ENCODE measurements around the gene RCBTB2. TPM values are rescaled to one million over a fixed set of nuclear protein-coding genes. Genes with fewer than 3 reads are reported as not detected.

Gene RCBTB2
- total and polyA plus RNA-seq, 10 donors = 6.7 to 19.6 (median 14.8) TPM

DNA sequence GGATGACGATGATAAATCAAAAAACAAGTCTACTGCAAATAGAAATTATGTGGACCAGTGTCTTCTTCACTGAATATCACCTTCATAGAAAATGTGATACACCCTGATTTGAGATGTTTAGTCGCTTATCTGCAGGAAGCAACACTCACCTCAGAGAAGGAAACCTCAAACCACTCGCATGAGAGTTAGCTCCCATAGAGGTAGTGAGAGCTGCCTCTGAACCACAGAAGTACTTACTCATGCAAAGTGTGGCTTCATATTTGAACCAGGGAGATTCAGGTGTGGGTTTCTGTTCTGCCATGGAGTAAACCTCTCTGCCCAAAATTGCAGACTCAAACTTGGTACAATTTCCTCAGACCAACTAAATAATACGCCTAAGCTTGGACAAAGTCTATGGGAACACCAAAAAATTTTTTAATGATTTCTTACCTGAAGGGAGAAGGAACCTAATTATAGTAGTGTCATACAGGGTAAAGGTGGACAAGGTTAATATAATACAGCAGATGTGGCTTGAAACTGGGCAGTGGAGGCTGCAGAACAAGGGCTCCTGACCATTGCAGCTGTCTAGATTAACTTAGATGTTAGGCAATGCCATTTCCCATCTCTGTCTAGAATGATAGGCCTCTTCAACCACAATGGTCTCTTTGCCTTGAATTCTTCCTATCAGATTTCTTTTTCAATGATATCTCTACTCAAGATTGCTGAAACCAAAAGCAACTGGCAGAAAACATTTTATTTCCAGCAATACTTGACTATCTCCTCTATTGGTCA lies 29.6 kb upstream of the RCBTB2 start:
- WGBS, 5 donors = 19 to 42% (median 23%) methylated on average over 4 of the region's 4 CpGs
- Histone ChIP-seq H3K4me1 (peaks cover 25 to 60% (median 48%) of the 10 kb centered on the region in 6 donors), H3K9me3 (peaks cover 0 to 5% (median 0%) of the 10 kb centered on the region in 8 donors), H3K27me3 (replicated peaks in 1 of 7) (peaks cover 0 to 83% (median 6%) of the 10 kb centered on the region in 7 donors), H3K27ac (peak overlapping the region in 7 of 8 donors; percentile 60 to 83 (median 78)), H3K4me3 (peak overlapping the region in 1 of 8 donors; percentile 45), H3K36me3 (no peaks in the 10 kb centered on the region)
- TF ChIP-seq, protein P1, sequence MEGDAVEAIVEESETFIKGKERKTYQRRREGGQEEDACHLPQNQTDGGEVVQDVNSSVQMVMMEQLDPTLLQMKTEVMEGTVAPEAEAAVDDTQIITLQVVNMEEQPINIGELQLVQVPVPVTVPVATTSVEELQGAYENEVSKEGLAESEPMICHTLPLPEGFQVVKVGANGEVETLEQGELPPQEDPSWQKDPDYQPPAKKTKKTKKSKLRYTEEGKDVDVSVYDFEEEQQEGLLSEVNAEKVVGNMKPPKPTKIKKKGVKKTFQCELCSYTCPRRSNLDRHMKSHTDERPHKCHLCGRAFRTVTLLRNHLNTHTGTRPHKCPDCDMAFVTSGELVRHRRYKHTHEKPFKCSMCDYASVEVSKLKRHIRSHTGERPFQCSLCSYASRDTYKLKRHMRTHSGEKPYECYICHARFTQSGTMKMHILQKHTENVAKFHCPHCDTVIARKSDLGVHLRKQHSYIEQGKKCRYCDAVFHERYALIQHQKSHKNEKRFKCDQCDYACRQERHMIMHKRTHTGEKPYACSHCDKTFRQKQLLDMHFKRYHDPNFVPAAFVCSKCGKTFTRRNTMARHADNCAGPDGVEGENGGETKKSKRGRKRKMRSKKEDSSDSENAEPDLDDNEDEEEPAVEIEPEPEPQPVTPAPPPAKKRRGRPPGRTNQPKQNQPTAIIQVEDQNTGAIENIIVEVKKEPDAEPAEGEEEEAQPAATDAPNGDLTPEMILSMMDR (IDR thresholded peaks at IDR 0.05 in 8 of 11, conservative IDR thresholded peaks at IDR 0.05 in 3 of 11) = no peak
- TF ChIP-seq POLR2A (IDR thresholded peaks at IDR 0.05) = no peak
- TF ChIP-seq POLR2AphosphoS5 (IDR thresholded peaks at IDR 0.05) = peak in 1 of 3 donors; percentile 65
- intact Hi-C loops (cut with DNase I; ENCODE audit: low total_unique reads) = no loop called here
- DNase-seq = no peak

DNA sequence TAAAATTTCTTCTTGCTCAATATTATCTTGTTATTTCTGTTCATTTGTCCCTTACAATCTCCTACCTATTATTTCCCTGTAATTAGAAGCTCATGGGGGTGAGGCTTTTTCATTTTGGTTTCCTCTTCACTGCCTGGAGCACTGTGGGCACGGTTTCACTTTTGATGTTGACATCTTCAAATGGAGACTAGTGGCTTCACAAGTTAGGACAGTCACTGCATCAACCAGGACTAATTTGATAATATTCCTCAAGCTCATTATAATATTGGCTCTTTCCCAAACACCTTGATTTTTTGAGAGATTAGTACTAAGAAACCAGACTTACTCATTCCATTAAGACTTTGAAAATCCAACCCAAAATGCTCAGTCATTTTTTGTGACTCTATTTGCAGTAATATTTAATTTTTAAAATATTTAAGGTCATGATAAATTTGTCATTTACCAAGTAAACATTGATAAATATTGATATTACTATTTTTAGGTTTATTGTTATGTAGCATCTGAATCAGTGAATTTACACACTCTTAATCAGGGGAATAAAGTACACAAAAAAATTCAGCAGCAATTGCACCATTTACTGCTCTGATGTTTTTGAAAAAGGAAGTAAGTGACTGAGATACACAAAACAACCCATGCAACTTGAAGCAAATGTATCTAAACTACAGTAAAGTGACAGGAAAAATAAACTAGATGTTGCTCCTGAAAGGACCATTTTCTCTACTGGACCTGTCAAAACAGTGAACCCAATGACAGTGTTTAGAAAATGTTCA lies 28.8 kb upstream of the RCBTB2 start:
- peaks cover 23 to 52% (median 45%) of the 10 kb centered on the region in 6 donors for H3K4me1 ChIP-seq
- WGBS, 5 donors = 11 to 30% (median 27%) methylated on average over 1 of the region's 1 CpG
- peak overlapping the region in 7 of 8 donors; percentile 60 to 83 (median 78) for H3K27ac ChIP-seq
- peaks cover 0 to 5% (median 0%) of the 10 kb centered on the region in 8 donors for H3K9me3 ChIP-seq
- no peaks in the 10 kb centered on the region for H3K36me3 ChIP-seq
- intact Hi-C loops (cut with DNase I; ENCODE audit: low total_unique reads) = no loop called here
- H3K4me3 ChIP-seq = peak overlapping the region in 1 of 8 donors; percentile 45
- H3K27me3 ChIP-seq (replicated peaks in 1 of 7) = peaks cover 0 to 84% (median 6%) of the 10 kb centered on the region in 7 donors
- TF ChIP-seq, protein P1 (IDR thresholded peaks at IDR 0.05 in 8 of 11, conservative IDR thresholded peaks at IDR 0.05 in 3 of 11) = peak in 1 of 11 experiments; percentile 15
- TF ChIP-seq POLR2AphosphoS5 (IDR thresholded peaks at IDR 0.05) = no peak
- DNase-seq = no peak

DNA sequence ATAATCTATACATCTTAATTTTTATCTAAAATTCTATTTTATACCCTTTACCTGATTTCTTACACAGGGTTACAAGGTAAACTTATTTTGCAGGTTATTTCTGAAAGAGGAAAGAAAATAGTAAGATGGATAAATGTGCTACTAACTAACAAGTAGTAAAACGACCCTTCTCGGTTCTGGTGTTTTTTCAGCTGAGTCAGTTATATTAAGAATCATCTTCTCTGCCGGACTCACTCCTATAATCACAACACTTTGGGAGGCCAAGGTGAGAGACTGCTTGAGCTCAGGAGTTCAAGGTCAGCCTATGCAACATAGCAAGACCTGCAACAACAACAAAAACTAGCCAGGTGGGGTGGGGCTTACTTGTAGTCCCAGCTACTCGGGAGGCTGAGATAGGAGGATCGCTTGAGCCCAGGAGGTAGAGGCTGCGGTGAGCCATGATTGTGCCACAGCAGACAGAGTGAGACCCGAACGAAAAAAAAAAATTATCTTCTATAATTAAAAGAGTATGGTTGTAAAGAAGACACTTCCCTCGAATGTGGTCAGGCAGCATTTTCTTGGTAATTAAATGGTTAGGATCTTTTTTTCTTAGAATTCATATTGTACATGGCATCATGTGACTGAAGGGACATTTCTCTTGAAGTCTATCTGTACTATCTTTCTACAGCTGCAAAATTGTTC lies 27.9 kb upstream of the RCBTB2 start:
- no peak for DNase-seq
- Histone ChIP-seq H3K27ac (peak overlapping the region in 7 of 8 donors; percentile 60 to 83 (median 78)), H3K4me3 (no peak overlapping the region), H3K27me3 (replicated peaks in 1 of 7) (peaks cover 0 to 84% (median 6%) of the 10 kb centered on the region in 7 donors), H3K9me3 (peaks cover 0 to 14% (median 5%) of the 10 kb centered on the region in 8 donors), H3K4me1 (peaks cover 23 to 51% (median 45%) of the 10 kb centered on the region in 6 donors), H3K36me3 (no peaks in the 10 kb centered on the region)
- 77 to 81% (median 78%) methylated on average over 9 of the region's 9 CpGs for WGBS, 5 donors
- intact Hi-C loops (cut with DNase I; ENCODE audit: low total_unique reads) = no loop called here
- TF ChIP-seq, protein P1 (IDR thresholded peaks at IDR 0.05 in 8 of 11, conservative IDR thresholded peaks at IDR 0.05 in 3 of 11) = no peak
- TF ChIP-seq POLR2A (IDR thresholded peaks at IDR 0.05) (no peak), POLR2AphosphoS5 (IDR thresholded peaks at IDR 0.05) (no peak)

All from spleen (tissue), 11 donors.